CD4-positive, alpha-beta T cell (primary cell): ENCODE measurements around the gene CAT. TPM values are rescaled to one million over a fixed set of nuclear protein-coding genes. Genes with fewer than 3 reads are reported as not detected.

Source experiments
- ATAC-seq: fragments of 200-7000 bp; cut with Tn5 transposase; one replicate; pipeline ENCODE4 v1.10.0; 2022; ENCODE audit warnings: mild to moderate bottlenecking; ENCODE audit not compliant: poor library complexity
- CTCF ChIA-PET: fragments of 350-600 bp; sonication (Branson Sonifier 250); formaldehyde crosslinking; loops from one replicate; lab custom pipeline; 2021; ENCODE audit warnings: antibody characterized with exemption, inconsistent platforms; lab: Charles Lee
- POLR2A ChIA-PET: fragments of 350-600 bp; sonication (Branson Sonifier 250); formaldehyde crosslinking; loops from one replicate; lab custom pipeline; 2021; ENCODE audit warnings: antibody characterized with exemption, inconsistent platforms; lab: Charles Lee
- DNase-seq, 14 experiments: peaks; one replicate each; pipeline ENCODE4 v3.0.0-alpha.2; 2013 to 2020; ENCODE audit warnings: mixed read lengths in 2 of 14
- H3K27ac ChIP-seq, 2 donors: one replicate each; pipeline versions ENCODE4 v1.5.1 to v1.7.0; 2013; ENCODE audit warnings: low read length in 2 of 2, low read depth in 1 of 2, mild to moderate bottlenecking in 1 of 2
- H3K27me3 ChIP-seq, 2 experiments: 1 replicate in 1 of 2; 2 replicates in 1 of 2; pipeline versions ENCODE4 v1.6.1 to v1.7.0; 2013; ENCODE audit warnings: low read length in 2 of 2, control low read depth in 1 of 2, mild to moderate bottlenecking in 1 of 2, moderate library complexity in 1 of 2; ENCODE audit not compliant: insufficient read depth in 2 of 2, control insufficient read depth in 1 of 2
- H3K36me3 ChIP-seq: one replicate; pipeline ENCODE4 v1.6.1; 2013; ENCODE audit warnings: low read length, control low read depth; ENCODE audit not compliant: insufficient read depth
- H3K4me1 ChIP-seq: one replicate; pipeline ENCODE4 v1.6.1; 2013; ENCODE audit warnings: low read length, control low read depth; ENCODE audit not compliant: insufficient read depth
- H3K4me3 ChIP-seq: one replicate; pipeline ENCODE4 v1.5.1; 2013; ENCODE audit warnings: mild to moderate bottlenecking, low read length, moderate library complexity
- H3K9me3 ChIP-seq, 2 experiments: 1 replicate in 1 of 2; 2 replicates in 1 of 2; pipeline versions ENCODE4 v1.6.1 to v1.7.0; 2013; ENCODE audit warnings: low read length in 2 of 2, mild to moderate bottlenecking in 2 of 2, control low read depth in 1 of 2, moderate library complexity in 1 of 2; ENCODE audit not compliant: control insufficient read depth in 1 of 2, insufficient read depth in 1 of 2
- H3K27ac Mint-ChIP-seq: one replicate; pipeline ENCODE4 v1.8.0; 2020; ENCODE audit warnings: mixed read lengths
- H3K27me3 Mint-ChIP-seq: one replicate; pipeline ENCODE4 v1.8.0; 2021; ENCODE audit warnings: mixed read lengths
- H3K36me3 Mint-ChIP-seq: one replicate; pipeline ENCODE4 v1.8.0; 2021; ENCODE audit warnings: low read depth, mixed read lengths
- H3K4me1 Mint-ChIP-seq: one replicate; pipeline ENCODE4 v1.8.0; 2021; ENCODE audit warnings: low read depth, mixed read lengths
- H3K4me3 Mint-ChIP-seq: one replicate; pipeline ENCODE4 v1.8.0; 2020; ENCODE audit warnings: mild to moderate bottlenecking, mixed read lengths
- H3K9me3 Mint-ChIP-seq: one replicate; pipeline ENCODE4 v1.8.0; 2020; ENCODE audit warnings: mixed read lengths
- CTCF ChIP-seq: fragments of 200-600 bp; IDR thresholded peaks from one replicate; pipeline ENCODE4 v1.8.0; 2022; ENCODE audit warnings: antibody characterized with exemption, mild to moderate bottlenecking
- intact Hi-C, 2 experiments: fragments of 100-400 bp; cut with DNase I in 1 of 2; cut with micrococcal nuclease in 1 of 2; formaldehyde crosslinking; loops; one replicate each; pipeline versions ENCODE4 v1.15.1 to v1.9.0; 2023 to 2025; cut with DNase I, micrococcal nuclease
- total RNA-seq, 174 experiments: library from RNA in 2 of 174; stranded (reverse) in 2 of 174; gene quantifications; one replicate each; pipeline ENCODE4 v1.2.3 and lab custom pipeline; 2021 to 2026

The CAT gene
- total RNA-seq, 2 experiments from 2014 or later, result 8.5 to 9.8 TPM

- no peak for TF ChIP-seq CTCF
- DNase-seq (no peak), ATAC-seq (no peak)
- CTCF ChIA-PET, result interaction anchor here (0.5 to 1.0 kb wide), 2 partner anchors 24 to 47 kb away, joined by 3 to 5 read pairs; no protein-coding TSS in a partner anchor
- Histone ChIP-seq H3K27me3 (no peaks in the 10 kb centered on the region), H3K4me3 (no peak within 1 kb of the TSS), H3K27ac (no peak within 1 kb of the TSS), H3K9me3 (no peaks in the 10 kb centered on the region), H3K4me1 (no peaks in the 10 kb centered on the region), H3K36me3 (no peaks in the 10 kb centered on the region)
- no peaks in the 10 kb centered on the region for H3K9me3 Mint-ChIP-seq
- H3K27ac Mint-ChIP-seq, result no peak within 1 kb of the TSS
- H3K36me3 Mint-ChIP-seq, result no peaks in the 10 kb centered on the region
- no peaks in the 10 kb centered on the region for H3K4me1 Mint-ChIP-seq
- H3K4me3 Mint-ChIP-seq, result no peak within 1 kb of the TSS
- intact Hi-C loops, result loop anchor here in 1 of 2 experiments (10.0 kb wide), 1 partner anchor 881 kb away; no protein-coding TSS in a partner anchor
- POLR2A ChIA-PET, result no interaction called here
- no peaks in the 10 kb centered on the region for H3K27me3 Mint-ChIP-seq
These were observed 75.1 kb downstream of the CAT start, which contains the start of gene ELF5 for GRCh38 chr11:34513682-34514449. TSS of gene ELF5 (minus strand) at chr11:34513794. CDS start at chr11:34505749, 8,045 bp downstream.

GRCh38 chr11:34514597-34514996 lies 75.9 kb downstream of the CAT start:
- no peaks in the 10 kb centered on the region for H3K9me3 Mint-ChIP-seq
- no peak overlapping the region for H3K4me3 ChIP-seq
- no peaks in the 10 kb centered on the region for H3K27me3 ChIP-seq
- H3K4me1 ChIP-seq, result no peaks in the 10 kb centered on the region
- no peak for DNase-seq
- ChIA-PET CTCF (no interaction called here), POLR2A (no interaction called here)
- TF ChIP-seq CTCF, result no peak
- no peak overlapping the region for H3K4me3 Mint-ChIP-seq
- H3K4me1 Mint-ChIP-seq, result no peaks in the 10 kb centered on the region
- H3K27me3 Mint-ChIP-seq, result no peaks in the 10 kb centered on the region
- H3K27ac ChIP-seq, result no peak overlapping the region
- ATAC-seq, result no peak
- intact Hi-C loops, result loop anchor here in 1 of 2 experiments (10.0 kb wide), 1 partner anchor 880 kb away; no protein-coding TSS in a partner anchor
- no peak overlapping the region for H3K27ac Mint-ChIP-seq
- no peaks in the 10 kb centered on the region for H3K36me3 Mint-ChIP-seq
- H3K9me3 ChIP-seq, result no peaks in the 10 kb centered on the region
- H3K36me3 ChIP-seq, result no peaks in the 10 kb centered on the region

GRCh38 chr11:34516247-34517040 lies 77.7 kb downstream of the CAT start:
- Histone ChIP-seq H3K36me3 (no peaks in the 10 kb centered on the region), H3K4me3 (no peak overlapping the region), H3K9me3 (no peaks in the 10 kb centered on the region), H3K4me1 (no peaks in the 10 kb centered on the region), H3K27ac (no peak overlapping the region), H3K27me3 (no peaks in the 10 kb centered on the region)
- no peak for TF ChIP-seq CTCF
- intact Hi-C loops, result loop anchor here in 1 of 2 experiments (10.0 kb wide), 1 partner anchor 878 kb away; no protein-coding TSS in a partner anchor
- H3K27ac Mint-ChIP-seq, result no peak overlapping the region
- POLR2A ChIA-PET, result no interaction called here
- H3K4me3 Mint-ChIP-seq, result no peak overlapping the region
- H3K36me3 Mint-ChIP-seq, result no peaks in the 10 kb centered on the region
- CTCF ChIA-PET, result no interaction called here
- no peaks in the 10 kb centered on the region for H3K4me1 Mint-ChIP-seq
- no peak for ATAC-seq
- H3K27me3 Mint-ChIP-seq, result no peaks in the 10 kb centered on the region
- no peak for DNase-seq
- no peaks in the 10 kb centered on the region for H3K9me3 Mint-ChIP-seq
